Transverse colon (tissue), 4 donors: ENCODE measurements around the gene GMDS.

Experiments used
- CTCF ChIP-seq, 5 experiments: fragments of 200-600 bp in 3 of 5; fragments of 450-650 bp in 2 of 5; sonication (generic) in 3 of 5; IDR thresholded peaks; 1 replicate in 2 of 5; 2 replicates in 3 of 5; pipeline ENCODE4 v1.5.1; 2016 to 2017; ENCODE audit warnings: antibody characterized with exemption in 5 of 5, inconsistent platforms in 3 of 5, mild to moderate bottlenecking in 2 of 5, moderate library complexity in 1 of 5
- EP300 ChIP-seq: sonication (generic); formaldehyde crosslinking; IDR thresholded peaks from one replicate; pipeline ENCODE4 v1.6.1; 2017; ENCODE audit warnings: antibody characterized with exemption, low read depth
- POLR2A ChIP-seq: fragments of 450-650 bp; IDR thresholded peaks from one replicate; pipeline ENCODE4 v1.6.1; 2016; ENCODE audit warnings: antibody characterized with exemption, mild to moderate bottlenecking, moderate library complexity
- POLR2AphosphoS5 ChIP-seq, 3 donors: sonication (generic); formaldehyde crosslinking; IDR thresholded peaks; one replicate each; pipeline ENCODE4 v1.6.1; 2016; ENCODE audit warnings: antibody characterized with exemption in 3 of 3

- TF ChIP-seq CTCF (IDR thresholded peaks at IDR 0.05) (no peak), EP300 (no peak), POLR2A (no peak), POLR2AphosphoS5 (IDR thresholded peaks at IDR 0.05) (no peak)
Observed at GRCh38 chr6:1708820-1709219, 536.6 kb downstream of the GMDS start.
